ENCODE data around the gene CCDC85C.

GRCh38 chr14:99554757-99555531 lies 49.1 kb downstream of the CCDC85C start:
- TF ChIP-seq CTCF (IDR thresholded peaks at IDR 0.05; ENCODE audit: low read depth, low read length) (no peak), EZH2phosphoT487 (IDR thresholded peaks at IDR 0.05; ENCODE audit: low read depth) (no peak)
